Embryonic facial prominence (tissue), 1 donor: ENCODE results near the gene RGS4.

ENCODE experiments used
- DNase-seq: peaks from one replicate; pipeline ENCODE4 v3.0.0-alpha.2; 2016; ENCODE audit errors: extremely low spot score

RGS4 gene

GRCh38 chr1:163069142-163069541 is at the start of gene RGS4:
TSS of gene RGS4 (plus strand) at chr1:163069361. CDS start at chr1:163069485, 124 bp downstream.
- DNase-seq = peak; percentile 70

- no peak for DNase-seq
These were observed 47.0 kb upstream of the RGS4 start for GRCh38 chr1:163022129-163022528.

- DNase-seq = no peak
These were observed 41.6 kb upstream of the RGS4 start for GRCh38 chr1:163027610-163028009.

GRCh38 chr1:163029901-163030300 is 39.3 kb upstream of the RGS4 start:
- no peak for DNase-seq

GRCh38 chr1:163035446-163036249 is 33.5 kb upstream of the RGS4 start:
- DNase-seq = no peak

- DNase-seq = no peak
These were observed 32.5 kb upstream of the RGS4 start for GRCh38 chr1:163036671-163037070.

- DNase-seq = no peak
These were observed 30.0 kb upstream of the RGS4 start for GRCh38 chr1:163038928-163039706.

GRCh38 chr1:163039707-163040093 is 29.5 kb upstream of the RGS4 start:
- no peak for DNase-seq

GRCh38 chr1:163046071-163046470 is 23.1 kb upstream of the RGS4 start:
- DNase-seq = no peak

GRCh38 chr1:163047951-163048659 is 21.1 kb upstream of the RGS4 start:
- DNase-seq = no peak

- DNase-seq = no peak
These were observed 20.3 kb upstream of the RGS4 start for GRCh38 chr1:163048869-163049268.

- DNase-seq = no peak
These were observed 19.9 kb upstream of the RGS4 start for GRCh38 chr1:163049296-163049695.

- DNase-seq = no peak
These were observed 18.7 kb upstream of the RGS4 start for GRCh38 chr1:163050496-163050895.

GRCh38 chr1:163054181-163054591 is 15.0 kb upstream of the RGS4 start:
- DNase-seq = no peak

GRCh38 chr1:163055005-163055404 is 14.2 kb upstream of the RGS4 start:
- no peak for DNase-seq

GRCh38 chr1:163055531-163055930 is 13.6 kb upstream of the RGS4 start:
- DNase-seq = no peak

GRCh38 chr1:163056831-163057230 is 12.3 kb upstream of the RGS4 start:
- no peak for DNase-seq

- DNase-seq = no peak
These were observed 8.7 kb upstream of the RGS4 start for GRCh38 chr1:163060343-163061007.

GRCh38 chr1:163063143-163063542 is 6.0 kb upstream of the RGS4 start:
- no peak for DNase-seq

GRCh38 chr1:163063610-163064009 is 5.6 kb upstream of the RGS4 start:
- no peak for DNase-seq

- DNase-seq = no peak
These were observed 3.0 kb upstream of the RGS4 start for GRCh38 chr1:163066168-163066567.

GRCh38 chr1:163066686-163067085 is 2.5 kb upstream of the RGS4 start:
- DNase-seq = no peak
